ENCODE measurements around the gene CLCNKB. TPM values are rescaled to one million over a fixed set of nuclear protein-coding genes. Genes with fewer than 3 reads are reported as not detected.

The CLCNKB gene
- total and polyA plus RNA-seq, 2 of the 13 experiments (the other 11 are each of a cell fraction or from before 2014, with no cell fraction given) = 0.04 TPM; not detected in 1

- ChIA-PET CTCF (ENCODE audit: low intra/inter-chr PET ratio, low total read pairs) (no interaction called here), POLR2A (no interaction called here)
- no peak for FAIRE-seq
- no peak overlapping the region for H3K9ac ChIP-seq (ENCODE audit: insufficient read depth, low read depth, low read length)
- H3K4me1 ChIP-seq (ENCODE audit: insufficient read depth, low read length) = peaks cover 48% of the 10 kb centered on the region
- no peaks in the 10 kb centered on the region for H3K79me2 ChIP-seq (ENCODE audit: insufficient read depth, low read length)
- H3K27ac ChIP-seq (ENCODE audit: extremely low read length, insufficient read depth, low read length) = no peak overlapping the region
- intact Hi-C loops (cut with micrococcal nuclease; ENCODE audit: unreplicated experiment) (no loop called here), in situ Hi-C loops (cut with HindIII; ENCODE audit: extremely low pct_ligation_motif_present, low pct_unique_long_range_greater_than_20kb) (no loop called here)
- peak; percentile 98 for TF ChIP-seq ZNF264 (CRISPR knock-in tag; IDR thresholded peaks at IDR 0.05)
- no peak for TF ChIP-seq ZBTB7A (CRISPR knock-in tag; IDR thresholded peaks at IDR 0.05)
- TF ChIP-seq ZNF274 (CRISPR knock-in tag; IDR thresholded peaks at IDR 0.05) = no peak
- TF ChIP-seq ZNF44 (CRISPR knock-in tag; IDR thresholded peaks at IDR 0.05) = no peak
- TF ChIP-seq CTCF (CRISPR knock-in tag; IDR thresholded peaks at IDR 0.05) = no peak
- H3K36me3 ChIP-seq (replicated peaks in 1 of 2; ENCODE audit: control insufficient read depth in 1 of 2, insufficient read depth in 2 of 2, low read length in 2 of 2) = no peaks in the 10 kb centered on the region
- H3K4me3 ChIP-seq (replicated peaks in 1 of 3; ENCODE audit: insufficient read depth in 1 of 3, low read depth in 2 of 3, low read length in 3 of 3) = no peak overlapping the region
- H3K9me3 ChIP-seq (ENCODE audit: low read length) = no peaks in the 10 kb centered on the region
- no TSS peak for BruUV-seq (replicated peaks)
- H2AFZ ChIP-seq (ENCODE audit: low read length) = no peak overlapping the region
- H4K20me1 ChIP-seq (ENCODE audit: insufficient read depth, low read length) = no peaks in the 10 kb centered on the region
- no peak for DNase-seq (ENCODE audit: low spot score)
- ATAC-seq = no peak
- 77% methylated on average over 1 of the region's 1 CpG for WGBS (ENCODE audit: low lambda C conversion rate)
- H3K27me3 ChIP-seq (ENCODE audit: control insufficient read depth in 1 of 2, insufficient read depth in 2 of 2, low read length in 2 of 2) = peaks cover 0 to 19% of the 10 kb centered on the region in 2 experiments
- no peak overlapping the region for H3K4me2 ChIP-seq (ENCODE audit: low read depth, low read length)
Observed at GRCh38 chr1:16099412-16099811, 55.8 kb downstream of the CLCNKB start.

GRCh38 chr1:16101623-16102022 lies 58.0 kb downstream of the CLCNKB start:
- H3K27me3 ChIP-seq (ENCODE audit: control insufficient read depth in 1 of 2, insufficient read depth in 2 of 2, low read length in 2 of 2) = peaks cover 0 to 7% of the 10 kb centered on the region in 2 experiments; a peak in 3 of 5 replicates
- H3K9ac ChIP-seq (ENCODE audit: insufficient read depth, low read depth, low read length) = no peak overlapping the region
- no peaks in the 10 kb centered on the region for H3K9me3 ChIP-seq (ENCODE audit: low read length)
- H3K79me2 ChIP-seq (ENCODE audit: insufficient read depth, low read length) = no peaks in the 10 kb centered on the region
- intact Hi-C loops (cut with micrococcal nuclease; ENCODE audit: unreplicated experiment) = no loop called here
- CTCF ChIA-PET (ENCODE audit: low intra/inter-chr PET ratio, low total read pairs) = no interaction called here
- no peak overlapping the region for H3K27ac ChIP-seq (ENCODE audit: extremely low read length, insufficient read depth, low read length)
- H4K20me1 ChIP-seq (ENCODE audit: insufficient read depth, low read length) = no peaks in the 10 kb centered on the region
- no peak overlapping the region for H3K4me3 ChIP-seq (replicated peaks in 1 of 3; ENCODE audit: insufficient read depth in 1 of 3, low read depth in 2 of 3, low read length in 3 of 3)
- peak overlapping the region; percentile 61 for H3K4me2 ChIP-seq (ENCODE audit: low read depth, low read length)
- peak; percentile 35; the same call in 1 of the 3 replicates for ATAC-seq
- BruUV-seq (replicated peaks) = no TSS peak
- peak overlapping the region; percentile 54 for H2AFZ ChIP-seq (ENCODE audit: low read length)
- no peaks in the 10 kb centered on the region for H3K36me3 ChIP-seq (replicated peaks in 1 of 2; ENCODE audit: control insufficient read depth in 1 of 2, insufficient read depth in 2 of 2, low read length in 2 of 2)
- peak; percentile 44 for DNase-seq (ENCODE audit: low spot score)
- FAIRE-seq = no peak
- in situ Hi-C loops (cut with HindIII; ENCODE audit: extremely low pct_ligation_motif_present, low pct_unique_long_range_greater_than_20kb) = no loop called here
- H3K4me1 ChIP-seq (ENCODE audit: insufficient read depth, low read length) = peaks cover 30% of the 10 kb centered on the region
- 0% methylated on average over 9 of the region's 9 CpGs for WGBS (ENCODE audit: low lambda C conversion rate)
- POLR2A ChIA-PET = no interaction called here
- TF ChIP-seq AKNA (CRISPR knock-in tag; IDR thresholded peaks at IDR 0.05; ENCODE audit: borderline replicate concordance) (no peak), TEAD3 (CRISPR knock-in tag; optimal IDR thresholded peaks at IDR 0.05; ENCODE audit: borderline replicate concordance) (peak; percentile 78), FOXA3 (CRISPR knock-in tag; IDR thresholded peaks at IDR 0.05) (0 out of 2 replicates have a peak, but pooled peaks have one; percentile 22), HNF1B (CRISPR knock-in tag; IDR thresholded peaks at IDR 0.05) (no peak), CEBPG (CRISPR knock-in tag; IDR thresholded peaks at IDR 0.05) (peak; percentile 70), FOXA1 (IDR thresholded peaks at IDR 0.05) (no peak), FOXA1 (CRISPR knock-in tag; IDR thresholded peaks at IDR 0.05) (0 out of 2 replicates have a peak, but pooled peaks have one; percentile 11)

Measured in HepG2 (cell line).